HG03442 (cell line): Measurements from ENCODE around the gene C1orf21.

Experiments
- ATAC-seq: cut with Tn5 transposase; IDR thresholded peaks from one replicate; pipeline ENCODE4 v1.9.1; 2021; ENCODE audit warnings: mild to moderate bottlenecking, moderate library complexity; ENCODE audit not compliant: unreplicated experiment

C1orf21 gene

DNA sequence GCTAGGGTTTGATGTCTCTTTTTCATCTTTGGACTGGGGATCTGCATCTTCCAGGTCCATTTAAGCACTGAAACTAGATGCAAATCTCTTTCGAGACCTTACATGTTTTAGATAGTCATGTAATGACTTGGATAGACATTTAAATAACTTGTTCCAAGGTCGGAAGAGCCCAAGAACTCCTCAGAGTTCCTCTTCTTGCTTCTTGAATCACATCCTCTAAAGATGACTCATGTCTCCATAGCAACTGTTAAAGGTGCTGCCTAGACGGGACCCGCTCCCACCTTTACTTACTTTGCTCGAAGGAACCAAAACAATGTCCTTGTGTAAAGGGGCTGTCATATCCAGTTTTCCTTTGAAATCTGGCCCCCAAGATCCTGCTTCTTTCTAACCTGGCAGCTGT, 237.8 kb downstream of the C1orf21 start:
- ATAC-seq = no peak

- no peak for ATAC-seq
These were observed 238.4 kb downstream of the C1orf21 start for GRCh38 chr1:184625271-184625670.

GRCh38 chr1:184626076-184627006, 239.5 kb downstream of the C1orf21 start:
- ATAC-seq = peak; percentile 50

GRCh38 chr1:184627007-184627341, 240.1 kb downstream of the C1orf21 start:
- ATAC-seq = no peak

- no peak for ATAC-seq
These were observed 242.4 kb downstream of the C1orf21 start for GRCh38 chr1:184629266-184629665.

DNA sequence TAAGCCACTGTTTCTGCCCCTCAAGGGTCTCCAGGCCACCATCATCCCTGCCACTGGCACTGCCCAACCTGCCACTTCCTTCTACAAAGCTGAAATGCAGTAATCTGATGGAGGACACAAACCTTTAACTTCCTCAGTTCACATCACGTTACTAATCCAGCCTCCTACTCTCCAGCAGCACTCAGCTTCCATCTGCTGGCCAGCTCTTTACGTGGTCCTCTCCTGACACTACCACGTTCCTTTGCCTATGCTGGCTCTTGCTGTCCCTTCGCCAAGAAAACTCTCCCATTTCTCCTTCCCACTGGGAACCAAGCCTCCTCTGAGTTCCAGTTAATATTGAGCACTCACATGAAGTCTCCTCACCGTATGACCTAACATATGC, 243.8 kb downstream of the C1orf21 start:
- no peak for ATAC-seq

GRCh38 chr1:184632415-184633175, 245.8 kb downstream of the C1orf21 start:
- ATAC-seq = no peak

DNA sequence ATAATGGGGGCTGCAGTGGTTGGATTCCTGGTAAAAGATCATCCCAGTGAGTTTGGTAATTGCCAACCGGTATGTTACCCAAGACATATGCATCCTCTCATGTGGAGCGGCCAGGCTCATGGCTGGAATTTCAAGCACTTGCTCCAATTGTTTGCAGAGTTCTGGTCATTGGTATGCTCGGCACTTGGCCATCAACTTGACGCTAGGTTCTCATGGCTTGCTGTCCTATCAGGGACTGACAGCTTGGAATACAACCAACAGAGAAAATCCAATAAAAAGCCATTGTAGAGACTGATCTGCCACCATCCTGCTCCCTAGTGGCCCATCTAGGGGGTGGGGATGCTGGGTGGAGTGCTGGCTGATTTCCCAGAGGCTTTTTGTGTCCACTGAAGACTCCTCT, 247.0 kb downstream of the C1orf21 start:
- no peak for ATAC-seq

- ATAC-seq = no peak
These were observed 247.5 kb downstream of the C1orf21 start for GRCh38 chr1:184634296-184634695.

GRCh38 chr1:184635347-184635979, 248.6 kb downstream of the C1orf21 start:
- no peak for ATAC-seq

- ATAC-seq = no peak
These were observed 249.2 kb downstream of the C1orf21 start for GRCh38 chr1:184635980-184636431.

DNA sequence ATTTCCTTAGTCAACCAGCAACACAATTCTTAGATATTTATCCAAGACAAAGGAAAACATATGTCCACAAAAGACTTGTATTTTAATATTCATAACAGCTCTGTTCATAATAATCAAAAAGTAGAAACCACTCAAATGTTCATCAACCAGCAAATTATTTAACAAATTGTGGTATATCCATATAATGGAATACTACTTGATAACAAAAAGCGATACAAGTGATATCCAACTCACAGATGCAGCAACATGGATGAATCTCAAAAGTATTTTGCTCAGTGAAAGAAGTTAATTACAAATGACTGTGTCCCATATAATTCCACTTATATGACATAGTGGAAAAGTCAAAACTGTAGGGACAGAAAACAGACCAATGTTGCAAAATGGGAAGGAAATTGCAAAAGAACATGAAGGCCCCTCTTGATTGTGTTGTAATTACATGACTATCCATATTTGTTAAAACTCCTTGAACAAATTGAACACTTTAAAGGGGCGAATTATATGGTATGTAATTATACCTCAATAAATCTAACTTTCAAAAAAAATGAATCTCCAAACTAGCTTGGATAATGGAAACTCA, 250.9 kb downstream of the C1orf21 start:
- no peak for ATAC-seq

GRCh38 chr1:184639205-184639604, 252.4 kb downstream of the C1orf21 start:
- ATAC-seq = no peak

GRCh38 chr1:184640505-184640904, 253.7 kb downstream of the C1orf21 start:
- no peak for ATAC-seq

GRCh38 chr1:184641894-184642293, 255.1 kb downstream of the C1orf21 start:
- no peak for ATAC-seq

- ATAC-seq = no peak
These were observed 256.8 kb downstream of the C1orf21 start for GRCh38 chr1:184643661-184644060.

- no peak for ATAC-seq
These were observed 257.9 kb downstream of the C1orf21 start for GRCh38 chr1:184644771-184645170.

- ATAC-seq = no peak
These were observed 259.4 kb downstream of the C1orf21 start for GRCh38 chr1:184646178-184646701.

DNA sequence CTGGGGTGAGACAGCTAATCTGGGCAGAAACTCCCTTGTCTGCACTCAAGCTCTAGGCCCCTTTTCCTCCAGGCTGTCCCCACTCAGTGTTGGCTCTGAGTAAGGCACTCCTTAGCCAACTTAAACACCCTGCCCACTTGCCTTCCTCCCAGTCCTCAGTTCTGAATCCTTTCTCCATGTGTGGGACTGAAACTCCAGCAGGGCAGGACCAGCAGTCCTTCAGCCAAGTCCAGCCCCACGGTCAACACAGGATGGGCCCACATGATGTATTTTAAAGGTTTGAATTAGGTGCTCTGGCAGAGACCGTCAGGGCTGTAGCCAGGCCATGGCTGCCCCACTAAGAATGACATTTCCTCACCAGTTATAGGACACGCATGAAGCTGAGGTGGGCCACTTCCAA, 260.0 kb downstream of the C1orf21 start:
- ATAC-seq = no peak

DNA sequence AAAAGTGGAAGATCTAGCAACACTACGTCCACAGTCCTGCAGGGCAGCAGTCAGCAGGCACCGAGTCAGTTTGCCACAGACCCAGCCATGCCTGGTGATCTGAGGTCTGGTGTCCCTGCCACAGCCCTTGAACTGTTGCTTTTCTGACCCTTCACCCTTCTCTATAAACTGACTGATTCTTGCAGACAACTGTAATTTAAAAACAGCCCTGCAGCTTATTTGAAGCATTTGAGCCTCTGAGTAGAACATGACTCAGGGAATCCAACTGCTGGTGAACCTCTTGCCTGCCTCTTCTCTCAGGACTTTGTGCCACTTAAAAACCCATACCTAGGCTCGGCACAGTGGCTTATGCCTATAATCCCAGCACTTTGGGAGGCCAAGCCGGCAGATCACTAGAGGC, 260.6 kb downstream of the C1orf21 start:
- no peak for ATAC-seq
